GM23338 (cell line): ENCODE measurements around the gene DCAKD. TPM values are rescaled to one million over a fixed set of nuclear protein-coding genes. Genes with fewer than 3 reads are reported as not detected.

ENCODE experiments used
- ATAC-seq: fragments of 200-7000 bp; cut with Tn5 transposase; 3 replicates; pipeline ENCODE4 v1.9.1; 2020
- DNase-seq: peaks from one replicate; pipeline ENCODE4 v3.0.0-alpha.2; 2015; ENCODE audit warnings: low spot score
- H2AFZ ChIP-seq: fragments of 200-600 bp; sonication (generic); 2 replicates; pipeline ENCODE4 v1.8.0; 2016; ENCODE audit warnings: antibody characterized with exemption, mild to moderate bottlenecking, moderate library complexity
- H3F3A ChIP-seq: fragments of 200-600 bp; sonication (generic); replicated peaks from 2 replicates; pipeline ENCODE4 v1.8.0; 2017; ENCODE audit warnings: antibody characterized with exemption, mixed run types, low read depth
- H3K27ac ChIP-seq: fragments of 200-600 bp; sonication (generic); 2 replicates; pipeline ENCODE4 v1.6.1; 2016; ENCODE audit warnings: low read depth
- H3K27me3 ChIP-seq: fragments of 200-600 bp; sonication (generic); 2 replicates; pipeline ENCODE4 v1.8.0; 2016; ENCODE audit warnings: mild to moderate bottlenecking, mixed run types, moderate library complexity; ENCODE audit not compliant: insufficient read depth
- H3K36me3 ChIP-seq: fragments of 200-600 bp; sonication (generic); 2 replicates; pipeline ENCODE4 v1.8.0; 2016; ENCODE audit warnings: mild to moderate bottlenecking; ENCODE audit not compliant: insufficient read depth
- H3K4me1 ChIP-seq: fragments of 200-600 bp; sonication (generic); 2 replicates; pipeline ENCODE4 v1.8.0; 2016; ENCODE audit warnings: mild to moderate bottlenecking, moderate library complexity; ENCODE audit not compliant: insufficient read depth
- H3K4me2 ChIP-seq: fragments of 200-600 bp; sonication (generic); 2 replicates; pipeline ENCODE4 v1.7.1; 2017; ENCODE audit warnings: mixed run types
- H3K4me3 ChIP-seq: fragments of 200-600 bp; sonication (generic); 2 replicates; pipeline ENCODE4 v1.6.1; 2016; ENCODE audit warnings: mixed run types
- H3K79me2 ChIP-seq: fragments of 200-600 bp; sonication (generic); replicated peaks from 2 replicates; pipeline ENCODE4 v1.8.0; 2017; ENCODE audit warnings: mild to moderate bottlenecking; ENCODE audit not compliant: insufficient read depth
- H3K9me2 ChIP-seq: fragments of 200-600 bp; sonication (generic); 2 replicates; pipeline ENCODE4 v1.8.0; 2017; ENCODE audit not compliant: insufficient read depth
- H4K20me1 ChIP-seq: fragments of 200-600 bp; sonication (generic); replicated peaks from 2 replicates; pipeline ENCODE4 v1.8.0; 2017; ENCODE audit warnings: mild to moderate bottlenecking; ENCODE audit not compliant: insufficient read depth
- H3K27ac Mint-ChIP-seq: 2 replicates; pipeline ENCODE4 v1.8.0; 2020; ENCODE audit warnings: inconsistent platforms, mild to moderate bottlenecking, moderate library complexity, mixed read lengths
- H3K27me3 Mint-ChIP-seq: 3 replicates; pipeline ENCODE4 v1.8.0; 2022; ENCODE audit warnings: low read depth, mild to moderate bottlenecking, moderate library complexity, mixed read lengths, inconsistent platforms; ENCODE audit not compliant: insufficient read depth, poor library complexity
- H3K36me3 Mint-ChIP-seq: 3 replicates; pipeline ENCODE4 v1.8.0; 2021; ENCODE audit warnings: low read depth, mild to moderate bottlenecking, inconsistent platforms, moderate library complexity, mixed read lengths
- H3K4me1 Mint-ChIP-seq: 3 replicates; pipeline ENCODE4 v1.8.0; 2020; ENCODE audit warnings: mild to moderate bottlenecking, inconsistent platforms, mixed read lengths
- H3K4me3 Mint-ChIP-seq: 3 replicates; pipeline ENCODE4 v1.8.0; 2021; ENCODE audit warnings: moderate library complexity, mild to moderate bottlenecking, inconsistent platforms, mixed read lengths
- H3K9me3 Mint-ChIP-seq: 3 replicates; pipeline ENCODE4 v1.8.0; 2020; ENCODE audit warnings: moderate library complexity, mild to moderate bottlenecking, inconsistent platforms, mixed read lengths
- CREB1 ChIP-seq: fragments of 250-450 bp; sonication (Bioruptor Pico); IDR thresholded peaks from 2 replicates; pipeline ENCODE4 v1.5.0; 2020; ENCODE audit warnings: low read depth, mild to moderate bottlenecking, moderate library complexity
- EZH2 ChIP-seq: fragments of 200-600 bp; sonication (generic); IDR thresholded peaks from one replicate; pipeline ENCODE4 v1.8.0; 2017; ENCODE audit warnings: antibody characterized with exemption, mild to moderate bottlenecking, low read depth; ENCODE audit not compliant: unreplicated experiment
- EZH2phosphoT487 ChIP-seq: fragments of 200-600 bp; sonication (generic); IDR thresholded peaks from one replicate; pipeline ENCODE4 v1.8.1; 2018; ENCODE audit warnings: antibody characterized with exemption; ENCODE audit not compliant: unreplicated experiment
- JUNB ChIP-seq: IDR thresholded peaks from one replicate; pipeline ENCODE4 v1.6.1; 2016; ENCODE audit warnings: antibody characterized with exemption; ENCODE audit not compliant: unreplicated experiment
- NANOG ChIP-seq: IDR thresholded peaks from 2 replicates; pipeline ENCODE4 v1.6.1; 2016; ENCODE audit warnings: antibody characterized with exemption, borderline replicate concordance
- POLR2AphosphoS5 ChIP-seq: IDR thresholded peaks from 2 replicates; pipeline ENCODE4 v1.6.1; 2016; ENCODE audit warnings: antibody characterized with exemption, low read depth
- STAT1 ChIP-seq: IDR thresholded peaks from one replicate; pipeline ENCODE4 v1.6.1; 2016; ENCODE audit warnings: antibody characterized with exemption; ENCODE audit not compliant: unreplicated experiment
- ZNF114 ChIP-seq: fragments of 250-450 bp; sonication (Bioruptor Pico); IDR thresholded peaks from 2 replicates; pipeline ENCODE4 v1.5.0; 2020; ENCODE audit warnings: mild to moderate bottlenecking, moderate library complexity
- ZNF331 ChIP-seq: fragments of 250-450 bp; sonication (Bioruptor Pico); IDR thresholded peaks from 2 replicates; pipeline ENCODE4 v1.5.0; 2020; ENCODE audit warnings: low read depth, mild to moderate bottlenecking, moderate library complexity
- polyA plus RNA-seq: library from polyadenylated mRNA; unstranded; fragments of >200 nt; fragmentation: Nextera tagmentation; extraction: Ambion mirVana; gene quantifications from 2 replicates; pipeline ENCODE4 v1.2.1, GENCODE V29; 2016
- total RNA-seq: library from RNA; depleted of rRNA; stranded (reverse); fragments of >200 nt; shearing (Covaris generic); gene quantifications from 2 replicates; pipeline ENCODE4 v1.2.3, GENCODE V29; 2014
- TF ChIP-seq, protein P1 (sequence below), 2 experiments: fragments of 200-600 bp in 1 of 2; sonication (generic) in 1 of 2; conservative IDR thresholded peaks; 2 replicates each; pipeline versions ENCODE4 v1.5.1 to v1.6.1; 2016 to 2017; ENCODE audit warnings: antibody characterized with exemption in 2 of 2, low read depth in 2 of 2, mild to moderate bottlenecking in 2 of 2, moderate library complexity in 1 of 2
- TF ChIP-seq, protein P2 (sequence below): IDR thresholded peaks from one replicate; pipeline ENCODE4 v1.6.1; 2018; ENCODE audit warnings: antibody characterized with exemption; ENCODE audit not compliant: unreplicated experiment
- TF ChIP-seq, protein P3 (sequence below): IDR thresholded peaks from 2 replicates; pipeline ENCODE4 v1.6.1; 2016; ENCODE audit warnings: antibody characterized with exemption
- TF ChIP-seq, protein P4 (sequence below): fragments of 250-450 bp; sonication (Bioruptor Pico); IDR thresholded peaks from 2 replicates; pipeline ENCODE4 v1.5.0; 2020; ENCODE audit warnings: mild to moderate bottlenecking, moderate library complexity

DCAKD gene
- total and polyA plus RNA-seq, 2 experiments from 2014 or later: 23.7 to 57.2 TPM

DNA sequence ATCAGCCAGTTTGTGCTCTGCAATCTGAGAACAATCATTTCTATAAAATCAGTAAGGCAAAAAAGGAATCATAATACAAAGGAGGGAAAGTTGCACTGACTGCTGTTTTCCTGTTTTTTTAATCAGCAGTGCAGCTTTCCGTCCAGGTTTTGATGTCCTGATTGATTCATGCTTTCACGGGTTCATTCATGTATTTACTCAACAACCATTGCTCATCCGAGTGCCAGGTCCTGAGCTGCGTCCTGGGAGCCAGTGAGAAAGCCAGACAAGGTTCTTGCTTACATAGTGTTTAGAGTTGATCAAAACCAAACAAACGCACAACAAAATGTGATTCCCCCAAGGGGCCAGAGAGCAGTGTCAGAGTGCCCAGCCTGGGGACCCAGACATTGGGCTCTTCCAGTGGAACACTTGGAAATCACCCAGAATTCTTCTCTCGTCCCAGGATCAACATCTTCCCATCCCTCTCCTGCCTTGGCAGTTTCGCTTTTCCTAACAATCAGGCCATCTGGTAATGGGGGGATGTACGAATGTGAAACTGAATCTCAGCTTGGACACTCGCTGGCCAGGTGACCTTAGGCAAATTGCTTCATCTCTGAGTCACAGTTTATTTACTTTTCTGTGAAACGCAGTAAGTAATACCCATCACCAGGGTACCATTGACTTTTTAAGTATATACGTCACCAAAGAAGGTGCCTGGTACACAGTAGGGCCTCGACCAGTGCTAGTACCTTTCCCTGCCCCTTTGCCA is 70.0 kb downstream of the DCAKD start:
- ATAC-seq (no peak), DNase-seq (no peak)
- no peaks in the 10 kb centered on the region for H3K79me2 ChIP-seq
- no peaks in the 10 kb centered on the region for H3K36me3 ChIP-seq
- no peaks in the 10 kb centered on the region for H4K20me1 ChIP-seq
- Mint-ChIP-seq H3K27ac (no peak overlapping the region), H3K36me3 (no peaks in the 10 kb centered on the region; the same call in 2 of the 3 replicates), H3K4me3 (no peak overlapping the region), H3K27me3 (peaks cover 10% of the 10 kb centered on the region), H3K4me1 (peaks cover 29% of the 10 kb centered on the region), H3K9me3 (peaks cover 3% of the 10 kb centered on the region; the same call in 2 of the 3 replicates)
- peaks cover 7% of the 10 kb centered on the region for H3K4me1 ChIP-seq
- H2AFZ ChIP-seq: no peak overlapping the region
- H3F3A ChIP-seq: no peaks in the 10 kb centered on the region; the same call in 1 of the 2 replicates
- H3K9me2 ChIP-seq: no peaks in the 10 kb centered on the region; the same call in 1 of the 2 replicates
- H3K4me2 ChIP-seq: no peak overlapping the region
- no peak overlapping the region for H3K4me3 ChIP-seq
- no peak overlapping the region for H3K27ac ChIP-seq
- H3K27me3 ChIP-seq: peaks cover 3% of the 10 kb centered on the region; the same call in 1 of the 2 replicates
- no peak for TF ChIP-seq STAT1
- TF ChIP-seq, protein P1, sequence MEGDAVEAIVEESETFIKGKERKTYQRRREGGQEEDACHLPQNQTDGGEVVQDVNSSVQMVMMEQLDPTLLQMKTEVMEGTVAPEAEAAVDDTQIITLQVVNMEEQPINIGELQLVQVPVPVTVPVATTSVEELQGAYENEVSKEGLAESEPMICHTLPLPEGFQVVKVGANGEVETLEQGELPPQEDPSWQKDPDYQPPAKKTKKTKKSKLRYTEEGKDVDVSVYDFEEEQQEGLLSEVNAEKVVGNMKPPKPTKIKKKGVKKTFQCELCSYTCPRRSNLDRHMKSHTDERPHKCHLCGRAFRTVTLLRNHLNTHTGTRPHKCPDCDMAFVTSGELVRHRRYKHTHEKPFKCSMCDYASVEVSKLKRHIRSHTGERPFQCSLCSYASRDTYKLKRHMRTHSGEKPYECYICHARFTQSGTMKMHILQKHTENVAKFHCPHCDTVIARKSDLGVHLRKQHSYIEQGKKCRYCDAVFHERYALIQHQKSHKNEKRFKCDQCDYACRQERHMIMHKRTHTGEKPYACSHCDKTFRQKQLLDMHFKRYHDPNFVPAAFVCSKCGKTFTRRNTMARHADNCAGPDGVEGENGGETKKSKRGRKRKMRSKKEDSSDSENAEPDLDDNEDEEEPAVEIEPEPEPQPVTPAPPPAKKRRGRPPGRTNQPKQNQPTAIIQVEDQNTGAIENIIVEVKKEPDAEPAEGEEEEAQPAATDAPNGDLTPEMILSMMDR (conservative IDR thresholded peaks at IDR 0.05; ENCODE audit: low read depth in 2 of 2): no peak
- TF ChIP-seq, protein P2, sequence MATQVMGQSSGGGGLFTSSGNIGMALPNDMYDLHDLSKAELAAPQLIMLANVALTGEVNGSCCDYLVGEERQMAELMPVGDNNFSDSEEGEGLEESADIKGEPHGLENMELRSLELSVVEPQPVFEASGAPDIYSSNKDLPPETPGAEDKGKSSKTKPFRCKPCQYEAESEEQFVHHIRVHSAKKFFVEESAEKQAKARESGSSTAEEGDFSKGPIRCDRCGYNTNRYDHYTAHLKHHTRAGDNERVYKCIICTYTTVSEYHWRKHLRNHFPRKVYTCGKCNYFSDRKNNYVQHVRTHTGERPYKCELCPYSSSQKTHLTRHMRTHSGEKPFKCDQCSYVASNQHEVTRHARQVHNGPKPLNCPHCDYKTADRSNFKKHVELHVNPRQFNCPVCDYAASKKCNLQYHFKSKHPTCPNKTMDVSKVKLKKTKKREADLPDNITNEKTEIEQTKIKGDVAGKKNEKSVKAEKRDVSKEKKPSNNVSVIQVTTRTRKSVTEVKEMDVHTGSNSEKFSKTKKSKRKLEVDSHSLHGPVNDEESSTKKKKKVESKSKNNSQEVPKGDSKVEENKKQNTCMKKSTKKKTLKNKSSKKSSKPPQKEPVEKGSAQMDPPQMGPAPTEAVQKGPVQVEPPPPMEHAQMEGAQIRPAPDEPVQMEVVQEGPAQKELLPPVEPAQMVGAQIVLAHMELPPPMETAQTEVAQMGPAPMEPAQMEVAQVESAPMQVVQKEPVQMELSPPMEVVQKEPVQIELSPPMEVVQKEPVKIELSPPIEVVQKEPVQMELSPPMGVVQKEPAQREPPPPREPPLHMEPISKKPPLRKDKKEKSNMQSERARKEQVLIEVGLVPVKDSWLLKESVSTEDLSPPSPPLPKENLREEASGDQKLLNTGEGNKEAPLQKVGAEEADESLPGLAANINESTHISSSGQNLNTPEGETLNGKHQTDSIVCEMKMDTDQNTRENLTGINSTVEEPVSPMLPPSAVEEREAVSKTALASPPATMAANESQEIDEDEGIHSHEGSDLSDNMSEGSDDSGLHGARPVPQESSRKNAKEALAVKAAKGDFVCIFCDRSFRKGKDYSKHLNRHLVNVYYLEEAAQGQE: no peak
- no peak for TF ChIP-seq ZNF331 (CRISPR knock-in tag)
- TF ChIP-seq ZNF114 (CRISPR knock-in tag): no peak
- TF ChIP-seq JUNB: no peak
- TF ChIP-seq NANOG: no peak
- TF ChIP-seq EZH2phosphoT487: no peak
- TF ChIP-seq CREB1 (CRISPR knock-in tag): no peak
- TF ChIP-seq, protein P3, sequence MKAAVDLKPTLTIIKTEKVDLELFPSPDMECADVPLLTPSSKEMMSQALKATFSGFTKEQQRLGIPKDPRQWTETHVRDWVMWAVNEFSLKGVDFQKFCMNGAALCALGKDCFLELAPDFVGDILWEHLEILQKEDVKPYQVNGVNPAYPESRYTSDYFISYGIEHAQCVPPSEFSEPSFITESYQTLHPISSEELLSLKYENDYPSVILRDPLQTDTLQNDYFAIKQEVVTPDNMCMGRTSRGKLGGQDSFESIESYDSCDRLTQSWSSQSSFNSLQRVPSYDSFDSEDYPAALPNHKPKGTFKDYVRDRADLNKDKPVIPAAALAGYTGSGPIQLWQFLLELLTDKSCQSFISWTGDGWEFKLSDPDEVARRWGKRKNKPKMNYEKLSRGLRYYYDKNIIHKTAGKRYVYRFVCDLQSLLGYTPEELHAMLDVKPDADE: no peak
- no peak for TF ChIP-seq POLR2AphosphoS5
- TF ChIP-seq, protein P4, sequence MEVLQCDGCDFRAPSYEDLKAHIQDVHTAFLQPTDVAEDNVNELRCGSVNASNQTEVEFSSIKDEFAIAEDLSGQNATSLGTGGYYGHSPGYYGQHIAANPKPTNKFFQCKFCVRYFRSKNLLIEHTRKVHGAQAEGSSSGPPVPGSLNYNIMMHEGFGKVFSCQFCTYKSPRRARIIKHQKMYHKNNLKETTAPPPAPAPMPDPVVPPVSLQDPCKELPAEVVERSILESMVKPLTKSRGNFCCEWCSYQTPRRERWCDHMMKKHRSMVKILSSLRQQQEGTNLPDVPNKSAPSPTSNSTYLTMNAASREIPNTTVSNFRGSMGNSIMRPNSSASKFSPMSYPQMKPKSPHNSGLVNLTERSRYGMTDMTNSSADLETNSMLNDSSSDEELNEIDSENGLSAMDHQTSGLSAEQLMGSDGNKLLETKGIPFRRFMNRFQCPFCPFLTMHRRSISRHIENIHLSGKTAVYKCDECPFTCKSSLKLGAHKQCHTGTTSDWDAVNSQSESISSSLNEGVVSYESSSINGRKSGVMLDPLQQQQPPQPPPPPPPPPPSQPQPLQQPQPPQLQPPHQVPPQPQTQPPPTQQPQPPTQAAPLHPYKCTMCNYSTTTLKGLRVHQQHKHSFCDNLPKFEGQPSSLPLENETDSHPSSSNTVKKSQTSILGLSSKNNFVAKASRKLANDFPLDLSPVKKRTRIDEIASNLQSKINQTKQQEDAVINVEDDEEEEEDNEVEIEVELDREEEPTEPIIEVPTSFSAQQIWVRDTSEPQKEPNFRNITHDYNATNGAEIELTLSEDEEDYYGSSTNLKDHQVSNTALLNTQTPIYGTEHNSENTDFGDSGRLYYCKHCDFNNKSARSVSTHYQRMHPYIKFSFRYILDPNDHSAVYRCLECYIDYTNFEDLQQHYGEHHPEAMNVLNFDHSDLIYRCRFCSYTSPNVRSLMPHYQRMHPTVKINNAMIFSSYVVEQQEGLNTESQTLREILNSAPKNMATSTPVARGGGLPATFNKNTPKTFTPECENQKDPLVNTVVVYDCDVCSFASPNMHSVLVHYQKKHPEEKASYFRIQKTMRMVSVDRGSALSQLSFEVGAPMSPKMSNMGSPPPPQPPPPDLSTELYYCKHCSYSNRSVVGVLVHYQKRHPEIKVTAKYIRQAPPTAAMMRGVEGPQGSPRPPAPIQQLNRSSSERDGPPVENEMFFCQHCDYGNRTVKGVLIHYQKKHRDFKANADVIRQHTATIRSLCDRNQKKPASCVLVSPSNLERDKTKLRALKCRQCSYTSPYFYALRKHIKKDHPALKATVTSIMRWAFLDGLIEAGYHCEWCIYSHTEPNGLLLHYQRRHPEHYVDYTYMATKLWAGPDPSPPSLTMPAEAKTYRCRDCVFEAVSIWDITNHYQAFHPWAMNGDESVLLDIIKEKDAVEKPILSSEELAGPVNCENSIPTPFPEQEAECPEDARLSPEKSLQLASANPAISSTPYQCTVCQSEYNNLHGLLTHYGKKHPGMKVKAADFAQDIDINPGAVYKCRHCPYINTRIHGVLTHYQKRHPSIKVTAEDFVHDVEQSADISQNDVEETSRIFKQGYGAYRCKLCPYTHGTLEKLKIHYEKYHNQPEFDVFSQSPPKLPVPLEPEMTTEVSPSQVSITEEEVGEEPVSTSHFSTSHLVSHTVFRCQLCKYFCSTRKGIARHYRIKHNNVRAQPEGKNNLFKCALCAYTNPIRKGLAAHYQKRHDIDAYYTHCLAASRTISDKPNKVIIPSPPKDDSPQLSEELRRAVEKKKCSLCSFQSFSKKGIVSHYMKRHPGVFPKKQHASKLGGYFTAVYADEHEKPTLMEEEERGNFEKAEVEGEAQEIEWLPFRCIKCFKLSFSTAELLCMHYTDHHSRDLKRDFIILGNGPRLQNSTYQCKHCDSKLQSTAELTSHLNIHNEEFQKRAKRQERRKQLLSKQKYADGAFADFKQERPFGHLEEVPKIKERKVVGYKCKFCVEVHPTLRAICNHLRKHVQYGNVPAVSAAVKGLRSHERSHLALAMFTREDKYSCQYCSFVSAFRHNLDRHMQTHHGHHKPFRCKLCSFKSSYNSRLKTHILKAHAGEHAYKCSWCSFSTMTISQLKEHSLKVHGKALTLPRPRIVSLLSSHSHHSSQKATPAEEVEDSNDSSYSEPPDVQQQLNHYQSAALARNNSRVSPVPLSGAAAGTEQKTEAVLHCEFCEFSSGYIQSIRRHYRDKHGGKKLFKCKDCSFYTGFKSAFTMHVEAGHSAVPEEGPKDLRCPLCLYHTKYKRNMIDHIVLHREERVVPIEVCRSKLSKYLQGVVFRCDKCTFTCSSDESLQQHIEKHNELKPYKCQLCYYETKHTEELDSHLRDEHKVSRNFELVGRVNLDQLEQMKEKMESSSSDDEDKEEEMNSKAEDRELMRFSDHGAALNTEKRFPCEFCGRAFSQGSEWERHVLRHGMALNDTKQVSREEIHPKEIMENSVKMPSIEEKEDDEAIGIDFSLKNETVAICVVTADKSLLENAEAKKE (CRISPR knock-in tag): no peak
- no peak for TF ChIP-seq EZH2
